ENCODE results near the gene HBG1. TPM values are rescaled to one million over a fixed set of nuclear protein-coding genes. Genes with fewer than 3 reads are reported as not detected.
"Not testable (repeated sequence)": the region's sequence is repeated elsewhere in the genome, so short reads cannot be mapped to it uniquely, and the experiment has no call there.

HBG1 gene
- total RNA-seq, result not detected

GRCh38 chr11:5249807-5250396 lies at the start of gene HBG1:
HBG1 (minus strand) TSS chr11:5249857; CDS start chr11:5249804, 53 bp downstream.
- H3K9me3 ChIP-seq; H3K36me3 ChIP-seq; H3K27me3 ChIP-seq; H3K4me3 ChIP-seq; H3K4me1 ChIP-seq; DNase-seq (ENCODE audit: low spot score in 2 of 2); H3K27ac ChIP-seq: not testable (repeated sequence)
- WGBS, result 71% methylated on average over 4 of the region's 9 CpGs

- TF ChIP-seq POLR2AphosphoS5 (IDR thresholded peaks at IDR 0.05) (no peak), POLR2A (IDR thresholded peaks at IDR 0.05) (no peak), EP300 (IDR thresholded peaks at IDR 0.05) (no peak)
- TF ChIP-seq, protein P1, sequence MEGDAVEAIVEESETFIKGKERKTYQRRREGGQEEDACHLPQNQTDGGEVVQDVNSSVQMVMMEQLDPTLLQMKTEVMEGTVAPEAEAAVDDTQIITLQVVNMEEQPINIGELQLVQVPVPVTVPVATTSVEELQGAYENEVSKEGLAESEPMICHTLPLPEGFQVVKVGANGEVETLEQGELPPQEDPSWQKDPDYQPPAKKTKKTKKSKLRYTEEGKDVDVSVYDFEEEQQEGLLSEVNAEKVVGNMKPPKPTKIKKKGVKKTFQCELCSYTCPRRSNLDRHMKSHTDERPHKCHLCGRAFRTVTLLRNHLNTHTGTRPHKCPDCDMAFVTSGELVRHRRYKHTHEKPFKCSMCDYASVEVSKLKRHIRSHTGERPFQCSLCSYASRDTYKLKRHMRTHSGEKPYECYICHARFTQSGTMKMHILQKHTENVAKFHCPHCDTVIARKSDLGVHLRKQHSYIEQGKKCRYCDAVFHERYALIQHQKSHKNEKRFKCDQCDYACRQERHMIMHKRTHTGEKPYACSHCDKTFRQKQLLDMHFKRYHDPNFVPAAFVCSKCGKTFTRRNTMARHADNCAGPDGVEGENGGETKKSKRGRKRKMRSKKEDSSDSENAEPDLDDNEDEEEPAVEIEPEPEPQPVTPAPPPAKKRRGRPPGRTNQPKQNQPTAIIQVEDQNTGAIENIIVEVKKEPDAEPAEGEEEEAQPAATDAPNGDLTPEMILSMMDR (IDR thresholded peaks at IDR 0.05), result no peak
- Histone ChIP-seq H3K36me3 (no peaks in the 10 kb centered on the region), H3K9me3 (no peaks in the 10 kb centered on the region), H3K4me3 (no peak overlapping the region), H3K4me1 (no peaks in the 10 kb centered on the region), H3K27me3 (no peaks in the 10 kb centered on the region), H3K27ac (no peak overlapping the region)
- WGBS, result 0% methylated on average over 1 of the region's 1 CpG
- DNase-seq (ENCODE audit: low spot score in 2 of 2), result no peak
These were observed 48.8 kb upstream of the HBG1 start for GRCh38 chr11:5298451-5298850.

DNA sequence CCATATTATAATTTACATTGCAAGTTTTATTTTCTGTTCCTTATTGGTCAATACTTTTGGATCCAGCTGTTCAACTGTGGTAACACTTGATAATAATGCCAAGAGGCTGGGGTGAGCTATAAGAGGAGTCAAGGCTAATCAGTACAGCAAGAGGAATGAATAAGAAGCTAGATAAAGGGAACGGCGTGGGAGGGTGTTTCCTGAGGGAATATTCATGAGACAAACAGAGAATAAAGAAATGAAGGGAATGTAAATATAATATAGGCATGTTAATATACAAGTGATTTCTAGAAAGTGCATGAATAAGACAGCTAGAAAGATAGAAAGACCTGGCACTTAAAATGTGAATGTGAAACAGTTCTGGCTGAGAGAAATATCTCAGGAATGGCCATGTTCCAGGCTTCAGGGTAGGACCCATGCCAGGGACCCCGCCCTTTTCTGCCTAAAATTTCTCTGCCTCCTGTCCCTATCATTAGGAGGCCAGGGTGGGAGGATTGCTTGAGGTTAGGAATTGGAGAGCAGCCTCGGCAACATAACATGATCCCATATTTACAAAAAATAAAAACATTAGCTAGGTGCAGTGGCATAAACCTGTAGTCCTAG lies 48.2 kb upstream of the HBG1 start:
- TF ChIP-seq POLR2AphosphoS5 (IDR thresholded peaks at IDR 0.05) (no peak), EP300 (IDR thresholded peaks at IDR 0.05) (no peak), POLR2A (IDR thresholded peaks at IDR 0.05) (no peak)
- TF ChIP-seq, protein P1 (IDR thresholded peaks at IDR 0.05), result no peak
- no peak for DNase-seq (ENCODE audit: low spot score in 2 of 2)
- no peak overlapping the region for H3K4me3 ChIP-seq
- no peaks in the 10 kb centered on the region for H3K36me3 ChIP-seq
- H3K27me3 ChIP-seq, result no peaks in the 10 kb centered on the region
- H3K27ac ChIP-seq, result no peak overlapping the region
- no peaks in the 10 kb centered on the region for H3K9me3 ChIP-seq
- WGBS, result 55% methylated on average over 4 of the region's 4 CpGs
- H3K4me1 ChIP-seq, result no peaks in the 10 kb centered on the region

GRCh38 chr11:5294342-5294995 lies 44.8 kb upstream of the HBG1 start:
- H3K27ac ChIP-seq; H3K36me3 ChIP-seq; H3K4me3 ChIP-seq; H3K4me1 ChIP-seq; H3K9me3 ChIP-seq; DNase-seq (ENCODE audit: low spot score in 2 of 2); H3K27me3 ChIP-seq: not testable (repeated sequence)
- WGBS, result 95% methylated on average over 11 of the region's 41 CpGs

- Histone ChIP-seq H3K36me3 (no peaks in the 10 kb centered on the region), H3K4me3 (no peak overlapping the region), H3K4me1 (no peaks in the 10 kb centered on the region), H3K27me3 (no peaks in the 10 kb centered on the region), H3K27ac (no peak overlapping the region), H3K9me3 (no peaks in the 10 kb centered on the region)
- no peak for DNase-seq (ENCODE audit: low spot score in 2 of 2)
- TF ChIP-seq, protein P1 (IDR thresholded peaks at IDR 0.05), result no peak
- no peak for TF ChIP-seq POLR2A (IDR thresholded peaks at IDR 0.05)
- no peak for TF ChIP-seq POLR2AphosphoS5 (IDR thresholded peaks at IDR 0.05)
- no peak for TF ChIP-seq EP300 (IDR thresholded peaks at IDR 0.05)
- 94% methylated on average over 8 of the region's 8 CpGs for WGBS
These were observed 43.4 kb upstream of the HBG1 start for GRCh38 chr11:5293028-5293427.

DNA sequence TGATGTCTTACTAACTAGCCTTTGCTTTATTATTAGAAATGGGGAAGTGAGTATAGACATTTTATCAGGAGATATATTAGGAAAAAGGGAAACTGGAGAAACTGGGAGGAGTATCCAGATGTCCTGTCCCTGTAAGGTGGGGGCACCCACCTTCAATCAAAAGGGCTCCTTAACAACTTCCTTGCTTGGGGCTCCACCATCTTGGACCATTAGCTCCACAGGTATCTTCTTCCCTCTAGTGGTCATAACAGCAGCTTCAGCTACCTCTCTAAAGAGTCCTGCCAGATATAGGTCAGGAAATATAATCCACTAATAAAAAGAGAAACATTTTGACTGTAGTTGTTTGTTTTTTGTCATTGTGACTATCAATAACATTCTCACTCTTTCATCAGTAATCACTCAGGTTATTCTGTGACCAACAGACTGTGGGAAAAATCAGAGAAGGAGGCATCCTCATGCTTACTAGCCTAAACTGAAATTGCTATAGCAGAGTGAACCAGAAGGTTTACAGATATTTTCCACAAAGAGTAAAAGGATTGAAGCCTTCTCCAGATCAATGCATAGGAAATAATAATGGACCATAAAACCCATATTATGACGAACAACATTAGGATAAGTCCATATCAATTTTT lies 41.7 kb upstream of the HBG1 start:
- 87% methylated on average over 1 of the region's 1 CpG for WGBS
- no peaks in the 10 kb centered on the region for H3K4me1 ChIP-seq
- no peaks in the 10 kb centered on the region for H3K36me3 ChIP-seq
- H3K27ac ChIP-seq, result no peak overlapping the region
- no peaks in the 10 kb centered on the region for H3K27me3 ChIP-seq
- no peaks in the 10 kb centered on the region for H3K9me3 ChIP-seq
- no peak for DNase-seq (ENCODE audit: low spot score in 2 of 2)
- TF ChIP-seq, protein P1 (IDR thresholded peaks at IDR 0.05), result peak in 1 of 2 donors; percentile 21
- TF ChIP-seq EP300 (IDR thresholded peaks at IDR 0.05), result no peak
- H3K4me3 ChIP-seq, result no peak overlapping the region

Measured in suprapubic skin (tissue), 4 donors.